Measurements from ENCODE around the gene PKD1.

The PKD1 gene

GRCh38 chr16:2177101-2177500, 41.4 kb upstream of the PKD1 start:
- Histone ChIP-seq H3K36me3 (ENCODE audit: insufficient read depth, low read length) (peaks cover 33% of the 10 kb centered on the region), H3K27me3 (ENCODE audit: control insufficient read depth in 1 of 2, insufficient read depth in 2 of 2, low read length in 2 of 2) (no peaks in the 10 kb centered on the region), H3K27ac (ENCODE audit: low read depth, low read length) (no peak overlapping the region), H3K9ac (ENCODE audit: low read length) (no peak overlapping the region), H3K4me1 (ENCODE audit: insufficient read depth, low read length) (no peaks in the 10 kb centered on the region), H3K9me3 (ENCODE audit: low read length) (no peaks in the 10 kb centered on the region), H3K4me3 (ENCODE audit: low read depth in 1 of 2, low read length in 2 of 2) (no peak overlapping the region)

GRCh38 chr16:2176047-2176446, 40.3 kb upstream of the PKD1 start:
- no peak overlapping the region for H3K4me3 ChIP-seq (ENCODE audit: low read depth in 1 of 2, low read length in 2 of 2)
- H3K4me1 ChIP-seq (ENCODE audit: insufficient read depth, low read length), result no peaks in the 10 kb centered on the region
- H3K36me3 ChIP-seq (ENCODE audit: insufficient read depth, low read length), result peaks cover 33% of the 10 kb centered on the region
- H3K27me3 ChIP-seq (ENCODE audit: control insufficient read depth in 1 of 2, insufficient read depth in 2 of 2, low read length in 2 of 2), result no peaks in the 10 kb centered on the region
- H3K9me3 ChIP-seq (ENCODE audit: low read length), result no peaks in the 10 kb centered on the region
- no peak overlapping the region for H3K27ac ChIP-seq (ENCODE audit: low read depth, low read length)
- H3K9ac ChIP-seq (ENCODE audit: low read length), result no peak overlapping the region

- Histone ChIP-seq H3K27me3 (ENCODE audit: control insufficient read depth in 1 of 2, insufficient read depth in 2 of 2, low read length in 2 of 2) (no peaks in the 10 kb centered on the region), H3K9ac (ENCODE audit: low read length) (no peak overlapping the region), H3K9me3 (ENCODE audit: low read length) (no peaks in the 10 kb centered on the region), H3K4me3 (ENCODE audit: low read depth in 1 of 2, low read length in 2 of 2) (no peak overlapping the region), H3K4me1 (ENCODE audit: insufficient read depth, low read length) (no peaks in the 10 kb centered on the region), H3K36me3 (ENCODE audit: insufficient read depth, low read length) (peaks cover 33% of the 10 kb centered on the region), H3K27ac (ENCODE audit: low read depth, low read length) (no peak overlapping the region)
These were observed 39.8 kb upstream of the PKD1 start for GRCh38 chr16:2175454-2175853.

- H3K9ac ChIP-seq (ENCODE audit: low read length), result no peak overlapping the region
- H3K27me3 ChIP-seq (ENCODE audit: control insufficient read depth in 1 of 2, insufficient read depth in 2 of 2, low read length in 2 of 2), result no peaks in the 10 kb centered on the region
- H3K4me3 ChIP-seq (ENCODE audit: low read depth in 1 of 2, low read length in 2 of 2), result no peak overlapping the region
- no peaks in the 10 kb centered on the region for H3K9me3 ChIP-seq (ENCODE audit: low read length)
- no peak overlapping the region for H3K27ac ChIP-seq (ENCODE audit: low read depth, low read length)
- H3K4me1 ChIP-seq (ENCODE audit: insufficient read depth, low read length), result no peaks in the 10 kb centered on the region
- H3K36me3 ChIP-seq (ENCODE audit: insufficient read depth, low read length), result peaks cover 33% of the 10 kb centered on the region
These were observed 38.9 kb upstream of the PKD1 start for GRCh38 chr16:2174396-2175131.

GRCh38 chr16:2173916-2174315, 38.2 kb upstream of the PKD1 start:
- Histone ChIP-seq H3K27me3 (ENCODE audit: control insufficient read depth in 1 of 2, insufficient read depth in 2 of 2, low read length in 2 of 2) (no peaks in the 10 kb centered on the region), H3K9ac (ENCODE audit: low read length) (no peak overlapping the region), H3K36me3 (ENCODE audit: insufficient read depth, low read length) (peaks cover 33% of the 10 kb centered on the region), H3K27ac (ENCODE audit: low read depth, low read length) (no peak overlapping the region), H3K9me3 (ENCODE audit: low read length) (no peaks in the 10 kb centered on the region), H3K4me3 (ENCODE audit: low read depth in 1 of 2, low read length in 2 of 2) (no peak overlapping the region), H3K4me1 (ENCODE audit: insufficient read depth, low read length) (no peaks in the 10 kb centered on the region)

GRCh38 chr16:2173366-2173765, 37.7 kb upstream of the PKD1 start:
- Histone ChIP-seq H3K9me3 (ENCODE audit: low read length) (no peaks in the 10 kb centered on the region), H3K4me3 (ENCODE audit: low read depth in 1 of 2, low read length in 2 of 2) (no peak overlapping the region), H3K27me3 (ENCODE audit: control insufficient read depth in 1 of 2, insufficient read depth in 2 of 2, low read length in 2 of 2) (no peaks in the 10 kb centered on the region), H3K27ac (ENCODE audit: low read depth, low read length) (no peak overlapping the region), H3K9ac (ENCODE audit: low read length) (no peak overlapping the region), H3K36me3 (ENCODE audit: insufficient read depth, low read length) (peaks cover 34% of the 10 kb centered on the region), H3K4me1 (ENCODE audit: insufficient read depth, low read length) (no peaks in the 10 kb centered on the region)

- peaks cover 40% of the 10 kb centered on the region for H3K36me3 ChIP-seq (ENCODE audit: insufficient read depth, low read length)
- H3K27ac ChIP-seq (ENCODE audit: low read depth, low read length), result no peak overlapping the region
These were observed 37.1 kb upstream of the PKD1 start for GRCh38 chr16:2172688-2173335.

GRCh38 chr16:2171601-2172178, 36.0 kb upstream of the PKD1 start:
- Histone ChIP-seq H3K9ac (ENCODE audit: low read length) (no peak overlapping the region), H3K27me3 (ENCODE audit: control insufficient read depth in 1 of 2, insufficient read depth in 2 of 2, low read length in 2 of 2) (no peaks in the 10 kb centered on the region), H3K4me3 (ENCODE audit: low read depth in 1 of 2, low read length in 2 of 2) (no peak overlapping the region), H3K27ac (ENCODE audit: low read depth, low read length) (no peak overlapping the region), H3K4me1 (ENCODE audit: insufficient read depth, low read length) (no peaks in the 10 kb centered on the region), H3K36me3 (ENCODE audit: insufficient read depth, low read length) (peaks cover 50% of the 10 kb centered on the region), H3K9me3 (ENCODE audit: low read length) (no peaks in the 10 kb centered on the region)

More at GRCh38 chr16:2172688-2173335, 37.1 kb upstream of the PKD1 start:
- no peak overlapping the region for H3K4me3 ChIP-seq (ENCODE audit: low read depth in 1 of 2, low read length in 2 of 2)
- H3K9me3 ChIP-seq (ENCODE audit: low read length), result no peaks in the 10 kb centered on the region
- H3K9ac ChIP-seq (ENCODE audit: low read length), result no peak overlapping the region
- H3K27me3 ChIP-seq (ENCODE audit: control insufficient read depth in 1 of 2, insufficient read depth in 2 of 2, low read length in 2 of 2), result no peaks in the 10 kb centered on the region
- no peaks in the 10 kb centered on the region for H3K4me1 ChIP-seq (ENCODE audit: insufficient read depth, low read length)

- Histone ChIP-seq H3K4me3 (ENCODE audit: low read depth in 1 of 2, low read length in 2 of 2) (no peak overlapping the region), H3K27me3 (ENCODE audit: control insufficient read depth in 1 of 2, insufficient read depth in 2 of 2, low read length in 2 of 2) (no peaks in the 10 kb centered on the region), H3K9me3 (ENCODE audit: low read length) (no peaks in the 10 kb centered on the region), H3K9ac (ENCODE audit: low read length) (no peak overlapping the region), H3K4me1 (ENCODE audit: insufficient read depth, low read length) (no peaks in the 10 kb centered on the region), H3K27ac (ENCODE audit: low read depth, low read length) (no peak overlapping the region), H3K36me3 (ENCODE audit: insufficient read depth, low read length) (peaks cover 52% of the 10 kb centered on the region)
These were observed 35.1 kb upstream of the PKD1 start for GRCh38 chr16:2170587-2171435.

GRCh38 chr16:2170080-2170479, 34.4 kb upstream of the PKD1 start:
- Histone ChIP-seq H3K27ac (ENCODE audit: low read depth, low read length) (no peak overlapping the region), H3K9me3 (ENCODE audit: low read length) (no peaks in the 10 kb centered on the region), H3K4me1 (ENCODE audit: insufficient read depth, low read length) (no peaks in the 10 kb centered on the region), H3K36me3 (ENCODE audit: insufficient read depth, low read length) (peaks cover 48% of the 10 kb centered on the region), H3K9ac (ENCODE audit: low read length) (no peak overlapping the region), H3K4me3 (ENCODE audit: low read depth in 1 of 2, low read length in 2 of 2) (no peak overlapping the region), H3K27me3 (ENCODE audit: control insufficient read depth in 1 of 2, insufficient read depth in 2 of 2, low read length in 2 of 2) (no peaks in the 10 kb centered on the region)

- H3K27ac ChIP-seq (ENCODE audit: low read depth, low read length), result no peak overlapping the region
- H3K27me3 ChIP-seq (ENCODE audit: control insufficient read depth in 1 of 2, insufficient read depth in 2 of 2, low read length in 2 of 2), result no peaks in the 10 kb centered on the region
- H3K36me3 ChIP-seq (ENCODE audit: insufficient read depth, low read length), result peaks cover 29% of the 10 kb centered on the region
These were observed 31.5 kb upstream of the PKD1 start for GRCh38 chr16:2167068-2167638.

More at GRCh38 chr16:2167068-2167638, 31.5 kb upstream of the PKD1 start:
- Histone ChIP-seq H3K4me1 (ENCODE audit: insufficient read depth, low read length) (no peaks in the 10 kb centered on the region), H3K9me3 (ENCODE audit: low read length) (no peaks in the 10 kb centered on the region), H3K4me3 (ENCODE audit: low read depth in 1 of 2, low read length in 2 of 2) (no peak overlapping the region), H3K9ac (ENCODE audit: low read length) (no peak overlapping the region)

All from muscle layer of colon (tissue), 2 donors.